HG03469 (cell line): ENCODE measurements around the gene FAU.
A peak's percentile ranks its signal among the peaks of the same experiment; 100 is the strongest.

ENCODE experiments used
- ATAC-seq: cut with Tn5 transposase; IDR thresholded peaks from one replicate; pipeline ENCODE4 v1.9.1; 2021; ENCODE audit warnings: mild to moderate bottlenecking, moderate library complexity, moderate number of reproducible peaks; ENCODE audit not compliant: unreplicated experiment

FAU gene

GRCh38 chr11:65136515-65137096 is 14.7 kb upstream of the FAU start:
- ATAC-seq, result no peak

GRCh38 chr11:65135633-65136145 is 13.8 kb upstream of the FAU start:
- no peak for ATAC-seq

- peak; percentile 44 for ATAC-seq
These were observed 13.2 kb upstream of the FAU start for GRCh38 chr11:65134952-65135632.

GRCh38 chr11:65134240-65134951 is 12.5 kb upstream of the FAU start, which contains the start of gene SYVN1:
SYVN1 (minus strand) TSS chr11:65134519; CDS start chr11:65133601, 918 bp downstream.
- ATAC-seq, result peak; percentile 32

GRCh38 chr11:65133724-65134123 is 11.8 kb upstream of the FAU start:
- no peak for ATAC-seq

- no peak for ATAC-seq
These were observed 11.2 kb upstream of the FAU start for GRCh38 chr11:65132988-65133700.

- ATAC-seq, result no peak
These were observed 10.5 kb upstream of the FAU start for GRCh38 chr11:65132238-65132987.

GRCh38 chr11:65131895-65132237 is 9.9 kb upstream of the FAU start:
- no peak for ATAC-seq

GRCh38 chr11:65131417-65131776 is 9.5 kb upstream of the FAU start:
- no peak for ATAC-seq

GRCh38 chr11:65130631-65131416 is 8.9 kb upstream of the FAU start:
- no peak for ATAC-seq

- no peak for ATAC-seq
These were observed 7.9 kb upstream of the FAU start for GRCh38 chr11:65129649-65130441.

GRCh38 chr11:65128182-65129145 is 6.5 kb upstream of the FAU start:
- no peak for ATAC-seq

- no peak for ATAC-seq
These were observed 5.7 kb upstream of the FAU start for GRCh38 chr11:65127473-65128181.

- no peak for ATAC-seq
These were observed 4.8 kb upstream of the FAU start for GRCh38 chr11:65126624-65127274.

GRCh38 chr11:65125197-65126056 is 3.5 kb upstream of the FAU start:
- no peak for ATAC-seq
